ENCODE data around the gene PDE1A.
"Not testable (repeated sequence)": the region's sequence is repeated elsewhere in the genome, so short reads cannot be mapped to it uniquely, and the experiment has no call there.

PDE1A gene

GRCh38 chr2:182358601-182359000, 68.2 kb downstream of the PDE1A start:
- DNase-seq (ENCODE audit: low spot score): no peak

GRCh38 chr2:182355815-182356214, 71.0 kb downstream of the PDE1A start:
- DNase-seq (ENCODE audit: low spot score): no peak

- DNase-seq (ENCODE audit: low spot score): no peak
Measured at GRCh38 chr2:182351427-182351826, 75.4 kb downstream of the PDE1A start.

GRCh38 chr2:182349268-182349667, 77.6 kb downstream of the PDE1A start:
- DNase-seq (ENCODE audit: low spot score): no peak

- DNase-seq (ENCODE audit: low spot score): no peak
Measured at GRCh38 chr2:182345384-182345783, 81.5 kb downstream of the PDE1A start.

GRCh38 chr2:182330451-182331305, 96.2 kb downstream of the PDE1A start:
- DNase-seq (ENCODE audit: low spot score): no peak

GRCh38 chr2:182324665-182325064, 102.2 kb downstream of the PDE1A start:
- DNase-seq (ENCODE audit: low spot score): no peak

- no peak for DNase-seq (ENCODE audit: low spot score)
Measured at GRCh38 chr2:182321096-182321495, 105.7 kb downstream of the PDE1A start.

GRCh38 chr2:182319556-182320505, 107.0 kb downstream of the PDE1A start:
- DNase-seq (ENCODE audit: low spot score): no peak

GRCh38 chr2:182318466-182319220, 108.2 kb downstream of the PDE1A start:
- DNase-seq (ENCODE audit: low spot score): no peak

- DNase-seq (ENCODE audit: low spot score): no peak
Measured at GRCh38 chr2:182316950-182317349, 109.9 kb downstream of the PDE1A start.

- DNase-seq (ENCODE audit: low spot score): no peak
Measured at GRCh38 chr2:182302972-182303371, 123.9 kb downstream of the PDE1A start.

GRCh38 chr2:182302174-182302573, 124.7 kb downstream of the PDE1A start:
- no peak for DNase-seq (ENCODE audit: low spot score)

GRCh38 chr2:182301093-182301492, 125.7 kb downstream of the PDE1A start:
- no peak for DNase-seq (ENCODE audit: low spot score)

- no peak for DNase-seq (ENCODE audit: low spot score)
Measured at GRCh38 chr2:182300608-182301007, 126.2 kb downstream of the PDE1A start.

- no peak for DNase-seq (ENCODE audit: low spot score)
Measured at GRCh38 chr2:182299632-182300031, 127.2 kb downstream of the PDE1A start.

- no peak for DNase-seq (ENCODE audit: low spot score)
Measured at GRCh38 chr2:182298456-182298855, 128.4 kb downstream of the PDE1A start.

- DNase-seq (ENCODE audit: low spot score): no peak
Measured at GRCh38 chr2:182291296-182291695, 135.5 kb downstream of the PDE1A start.

- DNase-seq (ENCODE audit: low spot score): no peak
Measured at GRCh38 chr2:182283512-182283911, 143.3 kb downstream of the PDE1A start.

- DNase-seq (ENCODE audit: low spot score): no peak
Measured at GRCh38 chr2:182281276-182281675, 145.6 kb downstream of the PDE1A start.

GRCh38 chr2:182280118-182280517, 146.7 kb downstream of the PDE1A start:
- DNase-seq (ENCODE audit: low spot score): no peak

- not testable (repeated sequence) for DNase-seq (ENCODE audit: low spot score)
Measured at GRCh38 chr2:182276662-182277061, 150.2 kb downstream of the PDE1A start.

Data from iPS-NIHi11 (cell line).